GM20000 (cell line): ENCODE measurements around the gene CAPS2.

Experiments used
- DNase-seq: peaks from one replicate; pipeline ENCODE4 v3.0.0; 2012; ENCODE audit warnings: low spot score
- TF ChIP-seq, protein P1 (sequence below): IDR thresholded peaks from 2 replicates; pipeline ENCODE4 v1.5.1; 2012; ENCODE audit warnings: mild to moderate bottlenecking, control low read depth; ENCODE audit errors: extremely low read depth, missing control alignments

The CAPS2 gene

DNA sequence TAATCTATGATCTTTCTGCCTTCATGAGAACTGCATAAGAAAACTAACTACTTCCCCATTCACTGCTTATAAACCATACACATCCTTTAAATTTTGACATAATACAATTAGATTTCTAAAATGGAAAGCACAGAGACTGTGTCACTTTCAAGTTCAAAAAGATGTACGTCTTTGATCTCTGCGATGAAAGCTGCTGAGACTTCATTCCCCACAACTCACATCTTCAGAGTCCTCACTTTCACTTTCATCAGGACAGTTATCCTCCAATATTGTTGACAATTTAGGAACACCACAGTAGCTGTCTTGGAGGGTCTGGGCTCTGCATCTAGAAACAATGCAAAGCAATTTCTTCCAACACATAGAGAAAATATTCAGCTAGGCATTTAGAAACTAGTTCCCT is 72.6 kb downstream of the CAPS2 start:
- no peak for DNase-seq
- TF ChIP-seq, protein P1, sequence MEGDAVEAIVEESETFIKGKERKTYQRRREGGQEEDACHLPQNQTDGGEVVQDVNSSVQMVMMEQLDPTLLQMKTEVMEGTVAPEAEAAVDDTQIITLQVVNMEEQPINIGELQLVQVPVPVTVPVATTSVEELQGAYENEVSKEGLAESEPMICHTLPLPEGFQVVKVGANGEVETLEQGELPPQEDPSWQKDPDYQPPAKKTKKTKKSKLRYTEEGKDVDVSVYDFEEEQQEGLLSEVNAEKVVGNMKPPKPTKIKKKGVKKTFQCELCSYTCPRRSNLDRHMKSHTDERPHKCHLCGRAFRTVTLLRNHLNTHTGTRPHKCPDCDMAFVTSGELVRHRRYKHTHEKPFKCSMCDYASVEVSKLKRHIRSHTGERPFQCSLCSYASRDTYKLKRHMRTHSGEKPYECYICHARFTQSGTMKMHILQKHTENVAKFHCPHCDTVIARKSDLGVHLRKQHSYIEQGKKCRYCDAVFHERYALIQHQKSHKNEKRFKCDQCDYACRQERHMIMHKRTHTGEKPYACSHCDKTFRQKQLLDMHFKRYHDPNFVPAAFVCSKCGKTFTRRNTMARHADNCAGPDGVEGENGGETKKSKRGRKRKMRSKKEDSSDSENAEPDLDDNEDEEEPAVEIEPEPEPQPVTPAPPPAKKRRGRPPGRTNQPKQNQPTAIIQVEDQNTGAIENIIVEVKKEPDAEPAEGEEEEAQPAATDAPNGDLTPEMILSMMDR, result no peak

DNA sequence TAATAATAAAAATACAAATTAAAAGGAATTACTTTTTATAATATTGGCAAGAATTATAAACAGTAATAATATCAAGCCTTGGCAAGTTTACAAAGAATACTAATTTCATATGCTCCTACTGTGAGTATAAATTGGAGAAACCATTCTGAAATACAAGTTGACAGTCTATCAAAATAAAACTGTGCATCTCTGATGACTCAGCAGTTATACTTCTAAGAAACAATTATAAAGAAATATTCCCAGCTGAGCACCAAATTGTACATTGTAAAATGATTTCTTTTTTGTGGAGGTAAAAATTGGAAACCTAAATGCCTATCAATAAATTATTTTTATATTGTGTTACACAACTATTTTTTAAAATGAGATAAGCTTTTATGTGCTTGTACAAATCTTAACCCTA is 85.0 kb downstream of the CAPS2 start:
- DNase-seq, result no peak
- TF ChIP-seq, protein P1, result no peak

DNA sequence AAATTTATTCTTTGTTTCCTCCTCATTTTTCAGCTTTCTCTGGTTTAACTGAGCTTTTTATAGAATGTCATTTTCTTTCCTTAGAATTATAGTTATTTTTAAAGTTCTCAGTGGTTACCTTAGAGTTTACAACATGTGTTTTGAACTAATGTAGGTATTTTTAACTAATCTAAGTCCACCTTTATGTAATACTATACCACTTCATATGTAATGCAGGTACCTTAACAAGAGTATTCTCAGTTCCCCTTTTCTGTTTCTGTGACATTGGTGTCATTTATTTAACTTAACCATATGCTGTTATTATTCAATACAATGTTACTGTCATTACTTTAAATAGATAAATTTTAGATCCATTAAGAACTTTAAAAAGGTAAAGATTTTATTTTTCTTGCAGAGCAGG is 90.1 kb downstream of the CAPS2 start:
- DNase-seq, result no peak
- TF ChIP-seq, protein P1, result no peak

DNA sequence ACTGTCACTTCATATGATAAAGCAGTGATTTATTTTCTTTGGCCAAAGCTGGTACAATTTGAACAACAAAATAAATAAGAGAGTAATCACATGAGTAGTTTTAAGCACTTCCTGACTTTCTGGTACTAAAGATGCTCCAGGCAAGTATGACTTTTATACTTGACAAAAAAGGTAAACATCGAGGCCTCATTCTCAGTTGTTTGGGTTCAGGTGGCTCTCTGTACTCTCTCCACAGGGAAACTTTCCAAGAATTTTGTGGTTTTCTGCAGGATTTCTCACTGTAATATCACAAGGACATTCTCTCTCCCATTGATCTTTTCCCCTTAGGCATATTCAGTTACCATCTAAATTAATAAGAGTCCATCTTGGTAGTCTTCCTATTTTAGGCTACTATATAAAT is 93.9 kb downstream of the CAPS2 start:
- no peak for DNase-seq
- TF ChIP-seq, protein P1, result no peak

DNA sequence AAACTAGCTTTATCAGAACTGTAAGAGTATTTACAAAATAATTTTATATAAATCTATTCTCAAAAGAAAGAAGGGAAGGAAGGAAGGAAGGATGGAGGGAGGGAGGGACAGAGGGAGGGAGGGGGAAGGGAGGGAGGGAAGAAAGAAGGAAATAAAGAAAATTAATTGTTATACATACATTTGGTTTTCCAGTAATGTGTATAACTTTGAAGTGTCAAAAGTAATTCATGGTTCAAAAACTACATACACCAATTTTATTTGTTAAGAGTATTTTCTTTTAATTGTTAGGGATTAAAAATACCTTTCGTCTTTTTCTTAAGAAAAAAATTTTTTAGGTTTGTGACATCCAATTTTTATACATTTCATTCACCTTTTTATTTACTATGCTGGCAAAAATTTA is 103.0 kb downstream of the CAPS2 start:
- no peak for DNase-seq
- TF ChIP-seq, protein P1, result no peak
